Measurements from ENCODE around the gene PPP1R1B. TPM values are rescaled to one million over a fixed set of nuclear protein-coding genes. Genes with fewer than 3 reads are reported as not detected.
A peak's percentile ranks its signal among the peaks of the same experiment; 100 is the strongest.

The PPP1R1B gene
- total and polyA plus RNA-seq, 12 donors: 0.32 to 58.0 (median 13.0) TPM; not detected in 1

DNA sequence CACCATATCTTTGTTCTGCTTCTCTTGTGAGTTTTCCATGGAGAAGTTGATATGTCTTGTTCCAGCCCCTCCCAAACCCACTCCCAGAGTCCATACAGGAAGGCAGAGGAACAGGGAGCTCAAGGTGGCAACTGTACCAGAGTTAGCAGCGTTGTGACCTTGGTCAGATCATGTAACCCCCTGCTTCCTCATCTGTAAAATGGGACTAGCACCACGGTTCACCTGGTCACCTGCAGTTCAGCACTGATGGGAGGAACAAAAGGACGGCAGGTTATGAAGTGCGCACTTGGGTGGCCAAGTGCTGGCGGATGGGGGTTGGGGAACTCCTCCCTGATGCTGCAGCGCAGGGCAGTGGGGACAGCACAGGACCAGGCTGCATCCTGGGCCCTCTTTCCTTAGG lies 11.3 kb upstream of the PPP1R1B start:
- DNase-seq: no peak
- H3K4me3 ChIP-seq: no peak overlapping the region
- 28 to 60% (median 56%) methylated on average over 2 to 6 of the region's 6 CpGs for WGBS, 4 donors
- H3K27me3 ChIP-seq: no peaks in the 10 kb centered on the region
- H3K36me3 ChIP-seq (replicated peaks in 1 of 2): no peaks in the 10 kb centered on the region
- peaks cover 5 to 6% of the 10 kb centered on the region in 2 donors for H3K4me1 ChIP-seq (replicated peaks in 1 of 2)
- TF ChIP-seq CTCF (IDR thresholded peaks at IDR 0.05): no peak
- H3K9me3 ChIP-seq (replicated peaks in 1 of 3): no peaks in the 10 kb centered on the region
- H3K27ac ChIP-seq: no peak overlapping the region
- intact Hi-C loops (cut with DNase I): no loop called here

DNA sequence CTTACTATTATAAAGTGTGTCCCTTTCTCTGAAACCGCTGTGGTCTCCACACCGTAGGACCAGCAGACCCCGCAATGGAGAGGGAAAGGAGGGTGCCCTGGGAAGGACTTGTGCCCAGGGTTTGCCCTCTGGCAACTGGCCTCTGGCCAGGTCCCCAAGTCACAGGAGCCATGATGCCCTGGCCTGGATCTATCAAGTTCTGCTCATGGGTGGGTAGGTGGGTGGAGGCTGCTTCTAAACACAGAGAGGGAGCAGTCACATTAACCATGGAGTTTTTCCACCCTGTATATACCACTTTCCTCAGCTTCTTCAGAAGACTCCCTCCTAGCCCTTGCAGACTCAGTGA lies 9.7 kb upstream of the PPP1R1B start:
- peaks cover 6% of the 10 kb centered on the region in 2 donors for H3K4me1 ChIP-seq (replicated peaks in 1 of 2)
- no peak overlapping the region for H3K27ac ChIP-seq
- H3K27me3 ChIP-seq: no peaks in the 10 kb centered on the region
- intact Hi-C loops (cut with DNase I): no loop called here
- DNase-seq: no peak
- 83 to 94% (median 87%) methylated on average over 3 of the region's 3 CpGs for WGBS, 4 donors
- no peak for TF ChIP-seq POLR2A (IDR thresholded peaks at IDR 0.05)
- no peak for TF ChIP-seq CTCF (IDR thresholded peaks at IDR 0.05)
- H3K9me3 ChIP-seq (replicated peaks in 1 of 3): no peaks in the 10 kb centered on the region
- H3K4me3 ChIP-seq: no peak overlapping the region
- H3K36me3 ChIP-seq (replicated peaks in 1 of 2): no peaks in the 10 kb centered on the region

DNA sequence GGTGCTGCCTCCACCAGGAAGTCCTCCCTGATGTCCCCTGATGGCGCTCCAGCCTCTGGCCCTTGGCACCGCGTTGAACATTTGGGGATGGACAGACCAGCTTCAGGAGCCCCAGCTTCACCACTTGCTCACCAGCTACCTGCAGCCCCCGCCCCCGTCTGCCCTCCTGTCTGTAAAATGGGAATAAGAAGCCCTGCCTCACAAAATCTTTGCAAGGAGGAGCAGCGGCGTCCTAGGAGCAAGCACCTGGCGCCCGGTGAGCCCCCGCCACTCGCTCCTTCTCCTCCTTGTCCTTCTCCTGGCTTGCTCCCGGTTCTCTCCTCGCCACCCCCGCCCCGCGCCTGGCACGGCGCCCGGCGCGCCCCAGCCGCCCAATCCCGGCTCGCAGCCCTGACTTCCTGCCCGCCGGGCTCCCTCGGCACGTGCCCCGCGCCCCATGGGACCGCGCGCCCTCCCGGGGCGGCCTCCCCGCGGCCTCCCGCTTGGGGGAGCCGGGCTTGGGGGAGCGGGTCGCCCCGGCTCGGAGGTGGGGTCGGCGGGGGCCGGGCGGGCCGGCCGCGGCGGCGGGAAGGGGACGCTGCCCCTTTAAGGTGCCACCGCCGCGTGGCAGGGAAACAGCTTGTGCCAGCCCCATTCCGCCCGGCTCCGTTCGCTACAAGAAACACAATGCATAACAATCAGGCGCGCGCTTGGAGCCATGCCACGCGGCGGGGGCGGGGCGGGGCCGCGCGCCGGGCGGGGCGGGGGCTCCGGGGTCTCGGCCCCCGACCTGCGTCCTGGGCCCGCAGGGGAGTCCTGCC lies 9.1 kb upstream of the PPP1R1B start:
- Histone ChIP-seq H3K4me1 (replicated peaks in 1 of 2) (peaks cover 6 to 8% of the 10 kb centered on the region in 2 donors), H3K9me3 (replicated peaks in 1 of 3) (no peaks in the 10 kb centered on the region), H3K27ac (peak overlapping the region in 1 of 5 donors; percentile 61), H3K27me3 (no peaks in the 10 kb centered on the region), H3K36me3 (replicated peaks in 1 of 2) (no peaks in the 10 kb centered on the region), H3K4me3 (peak overlapping the region in 2 of 4 donors; percentile 28 to 81)
- intact Hi-C loops (cut with DNase I): no loop called here
- 1 to 16% (median 2%) methylated on average over 7 to 79 of the region's 79 CpGs for WGBS, 4 donors
- TF ChIP-seq CTCF (IDR thresholded peaks at IDR 0.05) (no peak), POLR2A (IDR thresholded peaks at IDR 0.05) (no peak)
- peak; percentile 59 to 76 (median 69) for DNase-seq

GRCh38 chr17:39618246-39618913 lies 8.4 kb upstream of the PPP1R1B start:
- WGBS, 4 donors: 2 to 6% (median 4%) methylated on average over 12 to 33 of the region's 33 CpGs
- intact Hi-C loops (cut with DNase I): no loop called here

More at GRCh38 chr17:39618246-39618913, 8.4 kb upstream of the PPP1R1B start:
- Histone ChIP-seq H3K27ac (peak overlapping the region in 1 of 5 donors; percentile 61), H3K36me3 (replicated peaks in 1 of 2) (no peaks in the 10 kb centered on the region), H3K4me1 (replicated peaks in 1 of 2) (peaks cover 6 to 12% of the 10 kb centered on the region in 2 donors), H3K4me3 (peak overlapping the region in 2 of 4 donors; percentile 28 to 81), H3K9me3 (replicated peaks in 1 of 3) (no peaks in the 10 kb centered on the region), H3K27me3 (no peaks in the 10 kb centered on the region)
- TF ChIP-seq CTCF (IDR thresholded peaks at IDR 0.05) (no peak), POLR2A (IDR thresholded peaks at IDR 0.05) (no peak)
- no peak for DNase-seq

All from adrenal gland (tissue), 12 donors.